EL (cell line): ENCODE measurements around the gene FREM3.
A peak's percentile ranks its signal among the peaks of the same experiment; 100 is the strongest.
"Not testable (repeated sequence)": the region's sequence is repeated elsewhere in the genome, so short reads cannot be mapped to it uniquely, and the experiment has no call there.

Experiments used
- DNase-seq: peaks from one replicate; pipeline ENCODE4 v3.0.0-alpha.2; 2016

Gene FREM3

DNA sequence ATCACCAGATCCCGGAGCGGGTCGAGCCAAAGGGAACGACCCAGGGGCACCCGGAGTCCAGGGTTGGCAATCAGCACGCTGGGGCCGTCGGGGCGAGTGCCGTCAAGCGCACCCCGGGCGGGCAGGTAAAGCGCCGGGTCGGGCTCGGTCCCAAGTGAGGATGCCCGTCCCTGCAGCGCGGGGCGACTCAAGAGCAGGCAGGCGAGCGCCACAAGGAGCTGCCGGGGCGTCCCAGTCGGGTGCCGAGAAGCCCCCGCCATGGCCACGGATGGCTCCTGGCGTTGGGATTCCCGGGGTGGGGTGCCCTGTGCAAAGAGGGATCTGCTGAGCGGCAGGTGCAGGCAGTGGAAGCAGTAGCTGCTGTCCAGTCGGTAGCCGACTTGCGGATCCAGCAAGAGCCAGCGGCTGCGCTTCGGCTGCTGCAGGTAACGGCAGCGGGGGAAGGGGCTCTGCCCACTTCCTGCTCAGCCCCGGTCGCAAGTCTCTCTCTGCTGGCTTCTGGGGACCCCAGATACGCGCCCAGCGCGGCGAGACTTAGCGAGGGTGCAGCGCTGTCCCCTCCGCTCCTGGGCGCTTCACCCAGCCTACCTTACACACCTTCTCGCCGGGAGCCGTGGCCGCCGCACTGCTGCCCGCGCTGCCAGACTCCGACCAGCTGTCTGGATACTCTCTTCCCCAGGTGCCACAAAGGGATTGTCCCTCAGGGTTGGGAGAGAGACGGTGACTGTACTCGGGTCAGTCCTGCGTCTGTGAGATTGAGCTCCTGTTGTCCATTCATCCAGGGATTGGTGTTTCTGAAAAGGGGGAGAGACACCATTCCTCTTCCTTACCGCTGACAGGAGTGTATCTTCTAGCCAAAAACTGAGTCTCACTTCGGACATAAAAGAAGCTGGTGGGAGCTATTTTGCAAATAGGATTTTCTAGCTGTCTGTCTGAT lies at the start of gene FREM3:
Gene FREM3, minus strand, starts transcription at position 260 of the 937 bp plus-strand sequence. Its CDS starts 0 bp downstream, at position 260.
- DNase-seq = no peak

DNA sequence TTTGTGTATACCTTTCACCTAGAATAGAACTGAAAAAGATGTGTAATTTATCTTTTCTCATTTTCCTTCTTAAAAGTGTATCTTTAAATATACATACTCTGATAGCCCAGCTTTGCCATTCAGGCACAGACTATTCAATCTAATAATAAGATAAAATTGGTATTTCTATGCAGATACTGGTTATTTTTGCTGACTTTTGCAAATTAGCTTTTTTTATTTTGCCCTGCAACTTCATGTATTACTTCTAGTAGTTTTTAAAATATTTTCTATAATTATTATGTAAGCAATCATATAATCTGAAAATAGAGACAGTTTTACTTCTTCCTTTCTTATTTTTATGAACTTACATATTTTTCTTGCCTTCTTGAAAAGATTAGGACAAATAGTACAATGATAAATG lies 45.4 kb upstream of the FREM3 start:
- DNase-seq = no peak

DNA sequence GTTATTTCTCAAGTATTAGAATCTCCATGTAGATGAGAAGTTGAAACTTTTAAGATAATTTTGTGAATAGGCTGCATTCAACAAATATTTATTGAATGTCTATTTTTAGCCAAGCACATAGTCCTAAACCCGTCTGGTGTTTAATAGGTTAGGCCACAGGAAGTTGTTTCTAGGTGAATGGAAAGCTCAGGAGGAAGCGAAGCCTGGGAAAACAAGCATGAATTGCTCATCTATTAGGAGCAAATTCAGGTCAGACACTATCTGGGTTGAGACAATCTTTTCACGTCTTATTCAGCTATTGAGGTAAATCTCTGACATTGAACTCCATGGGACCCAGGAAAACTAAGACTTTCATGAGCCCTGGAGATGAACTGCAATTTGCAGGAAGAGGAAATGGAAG lies 43.1 kb upstream of the FREM3 start:
- no peak for DNase-seq

DNA sequence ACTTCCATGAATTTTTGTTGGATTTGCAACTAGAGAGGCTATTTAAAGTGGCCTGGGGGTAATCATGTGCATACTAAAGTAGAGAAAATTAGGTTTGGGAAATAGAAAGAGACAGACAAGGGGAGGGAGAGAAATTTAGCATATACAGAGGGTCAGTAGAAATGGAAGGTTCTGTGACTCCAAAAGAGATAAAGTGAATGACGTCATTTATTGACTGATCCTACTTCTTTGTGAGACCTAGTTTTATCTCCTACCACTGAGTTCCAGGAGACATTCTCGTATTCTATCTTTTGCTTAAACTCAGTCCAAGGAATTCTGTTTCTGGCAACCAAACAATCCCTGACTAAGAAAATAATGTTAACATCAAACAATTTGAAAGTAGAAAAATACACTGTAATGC lies 42.4 kb upstream of the FREM3 start:
- no peak for DNase-seq

DNA sequence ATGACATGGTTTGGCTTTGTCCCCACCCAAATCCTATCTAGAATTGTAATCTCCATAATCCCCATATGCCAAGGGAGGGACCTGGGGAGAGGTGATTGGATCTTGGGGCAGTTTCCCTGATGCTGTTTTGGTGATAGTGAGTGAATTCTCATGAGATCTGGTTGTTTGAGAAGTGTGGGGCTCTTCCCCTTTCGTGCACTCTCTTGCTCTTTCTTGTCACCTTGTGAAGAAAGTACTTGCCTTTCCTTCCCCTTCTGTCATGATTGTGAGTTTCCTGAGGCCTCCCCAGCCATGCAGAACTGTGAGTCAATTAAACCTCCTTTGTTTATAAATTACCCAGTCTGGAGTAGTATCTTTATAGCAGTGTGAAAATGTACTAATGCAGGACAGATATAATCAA lies 36.4 kb upstream of the FREM3 start:
- DNase-seq = no peak

DNA sequence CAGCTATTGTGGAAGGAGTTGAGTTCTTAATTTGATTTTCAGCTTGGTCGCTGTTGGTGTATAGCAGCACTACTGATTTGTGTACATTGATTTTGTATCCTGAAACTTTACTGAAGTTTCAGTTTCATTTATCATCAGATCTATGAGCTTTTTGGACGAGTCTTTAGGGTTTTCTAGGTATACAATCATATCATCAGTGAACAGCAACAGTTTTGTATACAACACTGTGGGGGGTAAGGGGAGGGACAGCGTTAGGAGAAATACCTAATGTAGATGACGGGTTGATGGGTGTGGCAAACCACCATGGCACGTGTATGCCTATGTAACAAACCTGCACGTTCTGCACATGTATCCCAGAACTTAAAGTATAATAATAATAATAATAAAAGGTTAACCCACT lies 35.6 kb upstream of the FREM3 start:
- DNase-seq = not testable (repeated sequence)

DNA sequence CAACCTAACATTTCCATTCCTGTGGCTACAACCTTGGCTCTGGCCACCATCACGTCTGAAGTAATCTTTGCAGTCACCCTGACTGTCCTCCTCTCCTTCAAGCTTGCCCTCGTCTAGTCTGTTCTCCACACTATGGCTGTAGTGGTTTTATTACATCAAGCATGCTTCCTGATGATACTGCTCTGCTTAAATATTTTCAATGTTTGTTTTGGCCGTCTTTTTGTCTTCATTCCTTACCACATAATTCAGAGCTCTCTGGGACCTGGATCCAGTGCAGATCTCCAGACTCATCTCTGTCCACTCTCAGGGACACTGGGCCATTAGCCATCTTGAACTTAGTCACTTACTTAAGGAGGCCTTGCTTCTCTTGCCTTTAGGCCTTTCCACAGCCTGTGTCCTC lies 27.7 kb upstream of the FREM3 start:
- DNase-seq = peak; percentile 70

DNA sequence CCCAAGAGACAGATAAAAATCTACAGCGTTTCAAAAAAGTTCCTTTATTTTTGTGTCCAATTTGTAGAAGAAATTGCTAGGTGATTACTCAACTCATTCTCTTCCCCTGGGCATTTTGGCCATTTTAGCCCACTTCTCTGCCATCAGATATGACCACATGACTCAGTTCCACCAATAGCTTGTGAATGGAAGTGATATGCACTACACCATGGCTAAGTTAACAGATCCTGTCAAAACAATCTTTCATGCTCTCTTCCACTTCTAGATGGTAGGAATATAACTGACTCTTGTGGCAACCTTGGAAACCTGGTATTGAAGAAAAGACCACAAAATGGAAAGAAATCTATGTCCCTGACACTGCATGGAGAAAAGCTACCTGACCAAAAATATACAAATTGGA lies 26.2 kb upstream of the FREM3 start:
- DNase-seq = peak; percentile 3

DNA sequence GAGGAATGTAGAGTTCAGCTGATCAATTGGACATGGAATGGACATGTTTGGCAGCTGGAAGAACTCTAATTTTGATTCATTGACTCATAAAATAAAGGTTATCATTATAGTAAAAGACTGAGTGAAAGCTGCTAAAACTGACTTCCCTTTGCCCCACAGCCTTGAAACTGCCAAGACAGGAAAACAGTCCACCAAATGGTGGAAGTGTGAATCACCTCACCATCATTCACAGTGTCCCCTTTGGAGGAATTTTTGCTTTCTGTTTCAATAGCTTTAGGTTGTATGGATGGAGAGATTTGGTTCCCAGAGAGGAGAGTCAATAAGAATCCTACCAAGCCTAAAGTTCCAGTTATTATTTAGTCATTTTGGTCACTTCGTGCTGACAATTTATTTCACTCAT lies 20.8 kb upstream of the FREM3 start:
- peak; percentile 36 for DNase-seq

DNA sequence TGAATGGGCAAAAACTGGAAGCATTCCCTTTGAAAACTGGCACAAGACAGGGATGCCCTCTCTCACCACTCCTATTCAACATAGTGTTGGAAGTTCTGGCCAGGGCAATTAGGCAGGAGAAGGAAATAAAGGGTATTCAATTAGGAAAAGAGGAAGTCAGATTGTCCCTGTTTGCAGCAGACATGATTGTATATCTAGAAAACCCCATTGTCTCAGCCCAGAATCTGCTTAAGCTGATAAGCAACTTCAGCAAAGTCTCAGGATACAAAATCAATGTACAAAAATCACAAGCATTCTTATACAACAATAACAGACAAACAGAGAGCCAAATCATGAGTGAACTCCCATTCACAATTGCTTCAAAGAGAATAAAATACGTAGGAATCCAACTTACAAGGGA lies 18.3 kb upstream of the FREM3 start:
- DNase-seq = not testable (repeated sequence)

DNA sequence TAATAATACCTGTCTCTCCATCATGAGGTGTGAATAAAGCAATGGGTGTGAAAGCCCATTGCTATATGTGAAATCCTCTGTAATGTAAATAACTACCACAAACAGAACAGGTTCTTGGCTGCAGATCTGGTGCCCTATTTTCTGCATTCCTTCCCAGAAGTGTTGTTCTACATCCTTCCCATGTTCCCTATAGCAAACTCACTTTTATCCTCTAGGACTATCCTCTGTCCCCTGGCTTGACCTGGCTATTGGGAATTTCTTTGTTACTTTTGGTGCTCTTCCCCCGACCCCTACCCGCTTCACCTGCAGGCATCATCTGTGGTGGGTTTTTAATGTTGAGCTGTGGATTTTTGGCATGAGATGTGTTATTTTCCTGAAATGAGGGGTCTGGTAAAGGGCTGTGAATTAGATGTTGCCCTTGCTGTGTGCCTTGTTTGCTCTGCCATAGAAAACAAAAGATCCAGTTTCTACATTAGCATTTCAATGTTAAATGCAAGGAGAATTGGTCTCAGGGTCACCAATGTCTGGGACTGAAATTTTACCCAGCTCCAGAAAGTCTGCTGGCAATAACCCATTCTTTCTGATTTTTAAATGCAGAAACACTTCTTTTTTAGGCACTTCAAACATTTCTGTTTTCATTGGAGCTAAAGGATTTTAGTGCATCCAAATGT lies 13.6 kb upstream of the FREM3 start:
- no peak for DNase-seq

DNA sequence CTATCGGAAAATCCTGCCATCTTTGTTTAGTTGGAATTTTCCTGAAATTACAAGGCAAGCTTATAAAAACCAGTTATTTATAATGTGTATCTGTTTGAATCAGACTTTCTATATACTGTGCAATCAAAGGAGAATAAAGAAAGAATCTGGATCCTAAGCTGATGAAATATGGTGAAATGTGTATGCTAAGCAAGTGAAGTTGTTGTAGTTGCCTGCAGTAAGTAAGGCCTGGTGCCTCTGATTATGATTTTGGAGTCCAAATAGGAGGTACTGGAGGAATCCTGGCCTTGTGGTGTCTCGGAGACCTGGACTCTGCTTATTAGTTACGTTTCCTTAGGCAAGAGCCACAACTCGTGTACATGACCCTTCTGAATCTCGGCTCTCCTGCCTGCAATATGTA lies 13.1 kb upstream of the FREM3 start:
- DNase-seq = no peak

DNA sequence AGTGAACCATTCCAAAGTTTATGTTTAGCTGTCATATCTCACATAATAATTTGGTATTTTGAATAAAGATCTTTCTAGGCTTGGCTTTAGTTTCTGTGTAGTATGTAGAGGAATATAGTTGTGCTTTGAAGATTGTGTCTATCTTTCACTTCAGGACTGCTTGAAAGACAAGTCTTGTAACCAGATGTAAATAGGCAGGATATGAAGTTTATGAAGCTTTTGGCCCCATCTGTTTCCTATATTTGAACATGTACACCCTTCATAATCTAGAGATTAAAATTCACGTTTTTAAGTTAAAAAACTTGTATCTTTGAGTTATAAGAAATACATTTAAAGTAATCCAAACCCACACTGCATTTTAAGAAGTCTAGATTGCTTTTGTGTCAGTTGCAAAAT lies 11.7 kb upstream of the FREM3 start:
- DNase-seq = no peak

DNA sequence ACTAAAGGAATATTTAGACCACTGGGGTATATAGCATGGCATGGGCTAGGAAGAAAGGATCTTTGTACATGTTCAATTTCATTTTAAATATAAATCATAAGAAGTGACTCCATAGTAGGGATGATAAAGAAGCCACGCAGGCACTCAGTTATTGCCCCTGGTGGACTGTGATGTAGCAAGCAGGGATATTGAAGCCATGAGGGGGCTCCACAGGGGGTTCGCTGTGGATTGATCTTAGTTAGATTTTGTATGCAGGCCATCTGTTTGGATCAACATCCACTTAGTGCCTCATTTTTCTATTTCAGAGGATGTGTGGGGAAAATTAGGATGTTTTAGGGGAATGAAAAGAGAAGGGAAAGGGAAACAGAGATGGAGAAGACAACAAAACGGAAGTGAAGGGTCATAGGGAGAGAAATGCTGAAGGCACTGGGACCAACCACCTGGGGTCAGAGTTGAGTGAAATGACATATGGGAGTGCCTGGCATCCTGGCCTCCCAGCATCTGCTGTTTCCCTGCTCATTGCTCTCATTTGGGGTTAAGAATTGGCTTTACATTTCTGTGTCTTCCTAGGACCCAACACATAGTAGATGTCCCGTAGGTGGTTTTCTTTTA lies 11.2 kb upstream of the FREM3 start:
- no peak for DNase-seq

DNA sequence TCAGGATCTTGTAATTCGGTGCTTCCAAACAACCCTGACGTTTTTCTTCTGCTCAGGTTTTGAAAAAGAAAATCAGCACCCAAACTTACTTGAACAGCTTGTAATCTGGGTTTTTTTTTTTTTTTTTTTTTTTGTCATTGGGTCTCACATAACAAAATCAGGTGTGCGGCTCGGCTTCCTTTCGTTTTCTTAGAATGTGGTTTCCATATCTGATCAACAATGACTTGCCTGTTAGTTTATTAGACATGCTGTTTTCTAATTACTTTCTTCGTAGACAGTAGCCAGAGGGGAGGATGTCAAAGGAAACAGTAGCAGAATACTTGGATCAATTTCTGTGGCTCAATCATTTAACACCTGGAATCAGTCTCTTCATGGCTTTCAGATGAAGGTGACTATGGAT lies 890 bp upstream of the FREM3 start:
- no peak for DNase-seq

DNA sequence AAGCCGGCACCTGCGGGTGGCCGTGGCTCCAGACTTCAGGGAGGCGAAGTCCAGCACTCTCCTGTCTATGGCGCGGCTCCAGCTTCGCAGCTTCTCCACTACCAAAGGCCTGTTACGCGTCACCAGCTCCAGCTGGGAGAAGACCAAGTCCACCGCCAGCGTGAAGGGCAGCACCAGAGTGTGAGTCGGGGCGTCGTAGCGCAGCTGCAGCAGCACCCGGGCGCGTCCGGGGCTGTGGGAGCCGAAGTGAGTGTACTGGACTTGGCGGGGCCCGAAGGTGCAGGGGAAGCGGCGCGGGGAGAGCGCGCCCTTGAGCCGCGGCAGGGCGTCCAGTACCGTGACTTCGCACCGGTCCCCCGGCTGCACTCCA lies 444 bp downstream of the FREM3 start:
- DNase-seq = peak; percentile 13

DNA sequence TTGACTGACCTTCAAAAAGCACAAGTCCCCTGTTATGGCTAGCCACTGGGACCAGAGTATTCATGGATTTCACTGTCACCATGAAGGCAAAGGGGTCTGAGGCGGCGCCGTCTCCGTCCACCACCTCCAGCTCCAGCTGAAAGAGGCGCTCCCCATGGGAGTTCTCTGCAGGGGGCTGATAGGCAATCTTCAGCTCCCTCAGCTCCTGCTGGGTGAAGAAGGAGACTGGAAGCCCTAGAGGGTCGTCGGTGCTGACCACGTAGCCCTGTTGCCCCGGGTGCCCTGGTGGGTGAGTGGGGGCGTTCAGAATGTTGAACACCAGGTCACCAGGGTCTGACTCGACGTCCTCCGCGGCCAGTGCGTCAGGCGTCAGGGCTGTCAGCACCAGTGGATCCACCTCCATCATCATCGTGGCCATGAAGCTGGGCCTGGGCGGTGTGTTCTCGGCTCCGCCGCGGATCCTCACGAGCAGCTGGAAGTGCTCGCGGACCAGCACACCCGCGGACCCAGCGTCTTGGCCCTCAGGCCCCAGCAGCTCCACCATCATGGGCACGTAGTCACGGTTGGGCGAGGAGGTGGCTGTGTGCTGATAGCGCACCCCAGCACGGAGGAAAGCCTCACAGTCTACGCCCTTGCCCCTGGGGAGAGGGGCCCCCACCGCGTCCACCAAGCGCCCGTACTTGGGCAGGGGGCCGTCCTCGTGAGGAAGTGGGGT lies 987 bp downstream of the FREM3 start:
- DNase-seq = no peak

DNA sequence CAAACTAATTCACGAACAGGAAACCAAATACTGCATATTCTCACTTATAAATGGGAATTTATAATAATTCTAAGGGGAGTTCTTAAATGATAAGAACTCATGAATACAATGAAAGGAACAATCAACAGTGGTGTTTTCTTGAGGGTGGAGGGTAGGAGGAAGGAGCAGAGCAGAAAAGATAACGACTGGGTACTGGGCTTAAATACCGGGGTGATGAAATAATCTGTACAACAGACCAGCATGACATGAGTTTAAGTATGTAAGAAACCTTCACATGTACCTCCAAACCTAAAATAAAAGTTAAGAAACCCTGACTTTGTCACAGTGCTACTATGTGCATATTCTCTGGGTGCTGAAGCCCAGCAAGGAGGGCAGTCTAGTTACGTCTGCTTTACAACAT lies 6.6 kb downstream of the FREM3 start:
- no peak for DNase-seq

DNA sequence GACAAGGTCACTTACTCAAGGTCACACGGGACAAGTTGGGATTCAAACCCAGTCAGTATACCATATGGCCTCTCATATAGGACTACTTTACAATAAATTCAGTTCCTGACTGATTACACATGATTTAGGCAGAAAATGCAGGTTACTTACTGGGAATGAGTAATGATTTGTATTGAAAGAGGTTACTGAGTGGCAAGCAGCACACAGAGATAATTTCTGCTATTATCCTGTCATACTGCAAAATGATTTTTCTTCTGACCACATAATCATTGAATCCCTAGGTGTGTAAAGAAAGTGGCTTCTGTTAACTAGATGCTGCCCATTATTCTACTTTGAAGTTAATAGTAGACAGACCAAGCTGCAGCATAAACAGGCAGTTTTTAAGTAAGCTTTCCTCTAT lies 8.2 kb downstream of the FREM3 start:
- no peak for DNase-seq

DNA sequence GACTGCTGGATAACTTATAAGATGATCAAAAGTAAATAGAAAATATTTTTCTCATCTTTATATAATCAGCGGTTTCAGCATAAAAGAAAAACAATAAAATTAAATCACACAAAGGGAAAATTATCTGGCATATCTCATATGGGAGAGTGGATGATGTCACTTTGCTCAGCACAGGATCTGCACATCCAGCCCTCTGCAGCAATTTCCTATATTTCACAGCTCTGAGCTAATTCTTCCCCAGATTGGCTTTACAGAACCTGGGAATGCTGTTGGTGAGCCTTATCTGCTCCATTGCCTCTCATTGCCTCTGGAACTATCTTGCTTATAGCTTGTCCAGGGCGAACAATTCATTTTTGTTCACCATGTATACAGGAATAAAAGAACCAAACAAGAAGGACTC lies 21.0 kb downstream of the FREM3 start:
- DNase-seq = no peak

DNA sequence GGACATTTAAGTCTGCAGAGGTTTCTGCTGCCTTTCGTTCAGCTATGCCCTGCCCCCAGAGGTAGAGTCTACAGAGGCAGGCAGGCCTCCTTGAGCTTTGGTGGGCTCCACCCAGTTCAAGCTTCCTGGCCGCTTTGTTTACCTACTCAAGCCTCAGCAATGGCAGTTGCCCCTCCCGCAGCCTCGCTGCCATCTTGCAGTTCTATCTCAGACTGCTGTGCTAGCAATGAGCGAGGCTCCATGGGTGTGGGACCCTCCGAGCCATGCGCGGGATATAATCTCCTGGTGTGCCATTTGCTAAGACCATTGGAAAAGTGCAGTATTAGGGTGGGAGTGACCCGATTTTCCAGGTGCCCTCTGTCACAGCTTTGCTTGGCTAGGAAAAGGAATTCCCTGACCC lies 26.8 kb downstream of the FREM3 start:
- not testable (repeated sequence) for DNase-seq

DNA sequence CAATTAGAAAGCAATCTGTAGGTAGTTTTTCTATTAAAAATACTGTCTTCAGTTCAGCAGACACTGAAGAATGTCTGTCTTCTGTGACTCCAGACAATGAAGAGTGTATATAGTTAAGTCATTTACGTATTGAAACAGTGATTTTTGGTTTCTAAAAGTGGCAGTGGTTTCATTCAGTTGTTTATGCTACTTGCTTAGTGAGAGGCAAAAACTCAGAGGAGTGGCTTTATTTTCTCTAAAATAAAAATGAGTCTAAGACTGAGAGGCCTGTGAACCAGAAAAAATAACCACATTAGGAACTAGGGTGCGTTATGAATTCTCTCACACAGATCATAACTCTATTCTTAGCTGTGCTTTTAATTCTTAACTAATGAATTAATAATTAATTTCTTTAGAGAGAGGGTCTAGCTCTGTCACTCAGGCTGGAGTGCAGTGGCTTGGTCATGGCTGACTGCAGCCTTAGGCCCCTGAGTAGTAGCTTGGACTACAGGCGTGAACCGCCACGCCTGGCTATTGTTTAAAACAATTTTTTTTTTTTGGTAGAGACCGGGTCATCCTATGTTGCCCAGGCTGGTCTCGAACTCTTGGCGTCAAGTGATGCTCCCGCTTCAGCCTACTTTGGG lies 31.4 kb downstream of the FREM3 start:
- no peak for DNase-seq

DNA sequence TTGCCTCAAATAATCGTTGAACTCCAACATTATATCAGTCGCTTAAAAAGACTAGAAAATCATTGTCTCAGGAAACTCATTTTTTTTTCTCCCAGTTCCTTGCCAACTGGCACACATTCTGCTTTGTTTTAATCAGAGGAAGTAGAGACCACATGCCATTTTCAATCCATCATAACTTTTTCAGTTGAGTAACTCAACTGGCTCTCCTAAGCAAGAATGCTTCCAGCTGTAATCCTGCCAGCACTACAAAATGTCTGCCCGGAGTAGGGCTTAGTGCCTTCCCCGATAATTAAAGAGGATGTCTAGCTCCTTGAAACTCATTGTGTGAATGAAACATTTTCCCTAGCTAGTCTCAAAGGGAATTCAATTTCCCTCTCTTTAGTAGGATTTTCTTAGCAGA lies 33.0 kb downstream of the FREM3 start:
- peak; percentile 9 for DNase-seq
